ENCODE results near the gene MRPS15. TPM values are rescaled to one million over a fixed set of nuclear protein-coding genes. Genes with fewer than 3 reads are reported as not detected.

MRPS15 gene
- total and polyA plus RNA-seq, 2 donors: 60.4 to 80.7 TPM

- 97% methylated on average over 4 of the region's 4 CpGs for WGBS
These were observed 49.8 kb downstream of the MRPS15 start for GRCh38 chr1:36414384-36414783.

GRCh38 chr1:36411674-36412648, 52.2 kb downstream of the MRPS15 start:
- Histone ChIP-seq H3K9me3 (ENCODE audit: control insufficient read depth in 2 of 2, insufficient read depth in 1 of 2, low read length in 1 of 2) (no peaks in the 10 kb centered on the region), H3K36me3 (ENCODE audit: control insufficient read depth in 2 of 2, insufficient read depth in 2 of 2, low read length in 1 of 2) (no peaks in the 10 kb centered on the region), H3K27me3 (ENCODE audit: control insufficient read depth in 2 of 2, insufficient read depth in 1 of 2, low read length in 1 of 2) (no peaks in the 10 kb centered on the region), H3K4me1 (ENCODE audit: control insufficient read depth in 2 of 2, insufficient read depth in 2 of 2, low read length in 2 of 2) (no peaks in the 10 kb centered on the region), H3K27ac (ENCODE audit: low read depth in 1 of 2, low read length in 1 of 2) (no peak overlapping the region), H3K4me3 (ENCODE audit: low read length in 2 of 2) (no peak overlapping the region)
- 74% methylated on average over 11 of the region's 11 CpGs for WGBS
- DNase-seq (ENCODE audit: low read depth in 6 of 9, low spot score in 9 of 9): peak in 1 of 9 donors; percentile 43

More at GRCh38 chr1:36414384-36414783, 49.8 kb downstream of the MRPS15 start:
- H3K27me3 ChIP-seq (ENCODE audit: control insufficient read depth in 2 of 2, insufficient read depth in 1 of 2, low read length in 1 of 2): no peaks in the 10 kb centered on the region
- H3K36me3 ChIP-seq (ENCODE audit: control insufficient read depth in 2 of 2, insufficient read depth in 2 of 2, low read length in 1 of 2): no peaks in the 10 kb centered on the region
- no peaks in the 10 kb centered on the region for H3K9me3 ChIP-seq (ENCODE audit: control insufficient read depth in 2 of 2, insufficient read depth in 1 of 2, low read length in 1 of 2)
- no peak overlapping the region for H3K27ac ChIP-seq (ENCODE audit: low read depth in 1 of 2, low read length in 1 of 2)
- no peak overlapping the region for H3K4me3 ChIP-seq (ENCODE audit: low read length in 2 of 2)
- DNase-seq (ENCODE audit: low read depth in 6 of 9, low spot score in 9 of 9): no peak
- no peaks in the 10 kb centered on the region for H3K4me1 ChIP-seq (ENCODE audit: control insufficient read depth in 2 of 2, insufficient read depth in 2 of 2, low read length in 2 of 2)

GRCh38 chr1:36408479-36408878, 55.7 kb downstream of the MRPS15 start:
- Histone ChIP-seq H3K27me3 (ENCODE audit: control insufficient read depth in 2 of 2, insufficient read depth in 1 of 2, low read length in 1 of 2) (no peaks in the 10 kb centered on the region), H3K4me3 (ENCODE audit: low read length in 2 of 2) (no peak overlapping the region), H3K9me3 (ENCODE audit: control insufficient read depth in 2 of 2, insufficient read depth in 1 of 2, low read length in 1 of 2) (no peaks in the 10 kb centered on the region), H3K4me1 (ENCODE audit: control insufficient read depth in 2 of 2, insufficient read depth in 2 of 2, low read length in 2 of 2) (no peaks in the 10 kb centered on the region), H3K36me3 (ENCODE audit: control insufficient read depth in 2 of 2, insufficient read depth in 2 of 2, low read length in 1 of 2) (no peaks in the 10 kb centered on the region), H3K27ac (ENCODE audit: low read depth in 1 of 2, low read length in 1 of 2) (no peak overlapping the region)
- 99% methylated on average over 2 of the region's 2 CpGs for WGBS
- no peak for DNase-seq (ENCODE audit: low read depth in 6 of 9, low spot score in 9 of 9)

- WGBS: 98% methylated on average over 1 of the region's 1 CpG
- no peaks in the 10 kb centered on the region for H3K4me1 ChIP-seq (ENCODE audit: control insufficient read depth in 2 of 2, insufficient read depth in 2 of 2, low read length in 2 of 2)
- no peak for DNase-seq (ENCODE audit: low read depth in 6 of 9, low spot score in 9 of 9)
- H3K27ac ChIP-seq (ENCODE audit: low read depth in 1 of 2, low read length in 1 of 2): no peak overlapping the region
- H3K4me3 ChIP-seq (ENCODE audit: low read length in 2 of 2): no peak overlapping the region
- no peaks in the 10 kb centered on the region for H3K36me3 ChIP-seq (ENCODE audit: control insufficient read depth in 2 of 2, insufficient read depth in 2 of 2, low read length in 1 of 2)
- H3K27me3 ChIP-seq (ENCODE audit: control insufficient read depth in 2 of 2, insufficient read depth in 1 of 2, low read length in 1 of 2): no peaks in the 10 kb centered on the region
- H3K9me3 ChIP-seq (ENCODE audit: control insufficient read depth in 2 of 2, insufficient read depth in 1 of 2, low read length in 1 of 2): no peaks in the 10 kb centered on the region
These were observed 57.7 kb downstream of the MRPS15 start for GRCh38 chr1:36406440-36406839.

Other genes with a start within 250 kb of the MRPS15 start
- 80.9 TPM for gene THRAP3, start 239.9 kb downstream of the MRPS15 start, total RNA-seq
- gene THRAP3, start 239.9 kb downstream of the MRPS15 start, polyA plus RNA-seq: 47.6 TPM
- 1.3 TPM for gene SH3D21, start 158.0 kb downstream of the MRPS15 start, total RNA-seq
- gene SH3D21, start 158.0 kb downstream of the MRPS15 start, polyA plus RNA-seq: 6.0 TPM
- 15.5 TPM for gene EVA1B, start 140.7 kb downstream of the MRPS15 start, total RNA-seq
- 11.2 TPM for gene EVA1B, start 140.7 kb downstream of the MRPS15 start, polyA plus RNA-seq
- 17.6 TPM for gene STK40, start 78.5 kb downstream of the MRPS15 start, total RNA-seq
- gene STK40, start 78.5 kb downstream of the MRPS15 start, polyA plus RNA-seq: 20.7 TPM
- 14.2 TPM for gene LSM10, start 66.5 kb downstream of the MRPS15 start, total RNA-seq
- gene LSM10, start 66.5 kb downstream of the MRPS15 start, polyA plus RNA-seq: 44.2 TPM
- gene OSCP1, start 13.9 kb downstream of the MRPS15 start, total RNA-seq: 4.0 TPM
- gene OSCP1, start 13.9 kb downstream of the MRPS15 start, polyA plus RNA-seq: 4.8 TPM
- gene CSF3R, start 18.5 kb upstream of the MRPS15 start, total RNA-seq: 3.7 TPM
- 8.6 TPM for gene CSF3R, start 18.5 kb upstream of the MRPS15 start, polyA plus RNA-seq

All from thymus (tissue), 11 donors.